Left cardiac atrium (tissue), 4 donors: ENCODE data around the gene EML5. TPM values are rescaled to one million over a fixed set of nuclear protein-coding genes. Genes with fewer than 3 reads are reported as not detected.
"Not testable (repeated sequence)": the region's sequence is repeated elsewhere in the genome, so short reads cannot be mapped to it uniquely, and the experiment has no call there.

Source experiments
- ATAC-seq, 2 donors: fragments of 200-7000 bp; cut with Tn5 transposase; one replicate each; pipeline ENCODE4 v1.9.1; 2020; ENCODE audit warnings: mild to moderate bottlenecking in 2 of 2, moderate library complexity in 2 of 2
- DNase-seq: peaks from one replicate; pipeline ENCODE4 v3.0.0-alpha.2; 2020
- intact Hi-C, 2 donors: fragments of 100-400 bp; cut with DNase I; formaldehyde crosslinking; loops; one replicate each; pipeline versions ENCODE4 v1.14.1 to v1.15.1; 2022 to 2023
- total RNA-seq, 2 donors: library from RNA; stranded (reverse); fragmentation: NEBNext Ultra II Directional; extraction: Animal tissue kit (Norgen Biotek cat#: 25700); gene quantifications; one replicate each; pipeline ENCODE4 v1.2.1, GENCODE V29; 2021
- donor health status: DM: no; HTN: yes; CAD: no.
- donor health status: DM: no; HTN: yes; CAD: no; lungs with severe emphysema.
- donor health status: DM: yes; HTN: yes; CAD: no.
- donor health status: Dilated cardiomyopathy.

The EML5 gene
- total RNA-seq, 2 donors from 2014 or later = 0.56 to 0.84 TPM

DNA sequence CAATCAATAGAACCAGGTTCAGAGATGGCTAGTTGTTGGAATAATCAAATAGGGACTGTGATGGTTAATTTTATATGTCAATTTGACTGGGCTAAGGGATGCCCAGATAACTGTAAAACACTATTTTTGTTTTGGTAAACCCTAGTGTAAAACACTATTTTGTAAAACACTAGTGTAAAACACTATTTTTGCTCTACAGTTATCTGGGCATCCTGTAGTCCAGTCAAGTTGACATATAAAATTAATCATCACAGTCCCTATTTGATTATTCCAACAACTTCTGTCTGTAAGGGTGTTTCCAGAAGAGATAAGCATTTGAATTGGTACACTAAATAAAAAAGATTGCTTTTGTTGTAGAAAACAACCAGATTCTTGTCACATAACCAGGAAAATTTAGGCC lies 15.6 kb upstream of the EML5 start:
- intact Hi-C loops = no loop called here
- ATAC-seq (no peak), DNase-seq (no peak)

DNA sequence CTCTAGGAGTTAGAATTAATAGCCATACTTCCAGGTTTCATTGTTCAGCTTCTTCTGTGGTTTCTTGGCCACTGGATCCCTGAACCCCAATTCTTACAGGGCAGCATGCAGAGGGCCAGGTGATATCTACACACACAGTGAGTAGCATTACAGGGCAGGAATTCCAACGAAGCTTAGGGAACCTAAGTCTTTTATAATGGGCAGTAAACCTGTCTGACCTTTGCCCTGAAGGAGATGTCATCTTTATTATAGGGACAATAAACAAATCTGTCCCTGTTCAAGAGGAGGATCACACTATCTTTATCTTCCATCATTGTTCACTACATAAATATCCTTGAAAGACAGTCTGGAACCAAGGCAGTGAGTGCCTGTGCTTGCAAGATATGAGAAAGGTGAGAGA lies 11.7 kb upstream of the EML5 start:
- intact Hi-C loops = no loop called here
- no peak for DNase-seq
- no peak for ATAC-seq

DNA sequence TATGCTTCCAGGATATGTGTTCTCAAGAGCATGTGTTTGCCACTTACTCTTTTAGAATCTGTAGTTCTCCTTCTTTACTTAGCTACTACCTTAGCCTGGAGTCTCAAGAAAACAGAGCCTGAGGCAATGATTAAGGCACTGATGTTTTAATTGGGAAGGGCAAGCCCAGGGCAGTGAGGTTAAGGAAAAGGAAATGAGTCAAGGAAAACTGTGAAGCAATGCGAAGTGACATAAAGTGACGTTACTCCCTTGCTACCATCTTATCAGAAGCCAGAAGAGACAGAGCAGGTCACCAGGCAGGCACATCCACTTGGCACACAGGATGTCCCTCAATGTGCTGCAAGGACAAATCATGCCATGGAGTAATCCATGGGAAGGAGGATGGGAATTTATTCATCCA lies 11.3 kb upstream of the EML5 start:
- intact Hi-C loops = no loop called here
- ATAC-seq (no peak), DNase-seq (no peak)

DNA sequence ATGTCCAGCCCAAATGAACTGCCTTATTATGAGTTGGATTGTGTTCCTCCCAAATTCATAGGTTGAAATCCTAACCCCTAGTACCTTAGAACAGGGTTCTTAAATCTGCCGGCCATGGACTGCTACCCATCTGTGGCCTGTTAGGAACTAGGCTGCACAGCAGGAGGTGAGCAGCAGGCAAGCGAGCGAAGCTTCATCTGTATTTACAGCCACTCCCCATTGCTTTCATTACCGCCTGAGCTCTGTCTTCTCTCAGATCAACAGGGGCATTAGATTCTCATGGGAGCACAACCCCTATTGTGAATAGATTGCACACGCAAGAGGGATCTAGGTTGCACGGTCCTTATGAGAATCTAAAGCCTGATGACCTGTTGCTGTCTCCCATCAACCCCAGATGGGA lies 9.8 kb upstream of the EML5 start:
- ATAC-seq = no peak
- no peak for DNase-seq
- intact Hi-C loops = no loop called here

DNA sequence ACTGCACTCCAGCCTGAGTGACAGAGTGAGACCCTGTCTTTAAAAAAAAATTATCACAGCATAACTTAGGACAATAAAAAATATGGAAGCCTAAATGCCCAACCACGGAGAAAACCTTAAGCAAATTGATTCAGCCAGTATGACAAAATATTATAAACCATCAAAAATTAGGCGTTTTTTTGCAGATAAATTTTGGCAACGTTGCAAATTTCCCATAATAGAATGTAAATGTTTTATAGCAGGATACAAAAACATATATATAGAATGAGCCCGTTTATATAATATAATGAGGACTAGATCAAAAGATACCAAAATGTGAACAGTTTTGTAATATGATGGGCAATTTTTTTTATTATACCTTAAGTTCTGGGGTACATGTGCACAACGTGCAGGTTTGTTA lies 6.8 kb upstream of the EML5 start:
- ATAC-seq (no peak), DNase-seq (no peak)
- intact Hi-C loops = no loop called here

DNA sequence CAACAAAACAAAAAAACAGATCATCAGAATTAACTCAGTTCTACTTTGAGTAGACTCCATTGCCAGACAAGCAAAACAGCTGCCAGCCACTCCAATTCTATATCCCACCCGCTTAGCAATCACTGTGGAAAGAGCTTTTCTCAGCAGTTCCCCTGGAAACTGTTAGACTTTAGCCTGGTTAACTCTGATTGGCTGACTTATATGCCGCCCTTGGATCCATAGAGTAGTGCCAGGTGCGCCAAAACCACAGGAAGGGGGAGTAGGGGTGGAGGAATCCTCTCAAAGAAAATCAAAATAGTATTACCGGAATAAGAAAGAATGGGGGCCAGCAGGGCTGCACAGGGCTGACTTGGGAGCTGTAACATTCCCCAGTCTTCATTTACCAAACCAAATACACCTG lies 5.4 kb upstream of the EML5 start:
- intact Hi-C loops = no loop called here
- ATAC-seq (no peak), DNase-seq (no peak)

DNA sequence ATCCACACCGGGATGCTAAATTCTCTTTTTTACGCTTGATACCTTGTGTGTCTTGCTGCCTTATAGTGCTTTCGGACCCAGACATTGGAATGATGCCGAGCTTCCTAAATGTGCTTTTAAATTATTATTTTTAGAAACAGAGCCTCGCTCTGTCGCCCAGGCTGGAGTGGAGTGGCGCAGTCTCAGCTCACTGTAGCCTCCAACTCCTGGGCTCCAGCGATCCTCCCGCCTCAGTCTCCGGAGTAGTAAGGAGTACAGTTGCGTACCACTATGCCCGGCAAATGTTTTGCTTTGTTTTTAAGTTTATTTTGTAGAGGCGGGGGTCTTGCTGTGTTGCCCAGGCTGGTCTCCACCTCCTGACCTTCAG lies 489 bp upstream of the EML5 start:
- peak; percentile 1 to 2 for ATAC-seq
- intact Hi-C loops = no loop called here

DNA sequence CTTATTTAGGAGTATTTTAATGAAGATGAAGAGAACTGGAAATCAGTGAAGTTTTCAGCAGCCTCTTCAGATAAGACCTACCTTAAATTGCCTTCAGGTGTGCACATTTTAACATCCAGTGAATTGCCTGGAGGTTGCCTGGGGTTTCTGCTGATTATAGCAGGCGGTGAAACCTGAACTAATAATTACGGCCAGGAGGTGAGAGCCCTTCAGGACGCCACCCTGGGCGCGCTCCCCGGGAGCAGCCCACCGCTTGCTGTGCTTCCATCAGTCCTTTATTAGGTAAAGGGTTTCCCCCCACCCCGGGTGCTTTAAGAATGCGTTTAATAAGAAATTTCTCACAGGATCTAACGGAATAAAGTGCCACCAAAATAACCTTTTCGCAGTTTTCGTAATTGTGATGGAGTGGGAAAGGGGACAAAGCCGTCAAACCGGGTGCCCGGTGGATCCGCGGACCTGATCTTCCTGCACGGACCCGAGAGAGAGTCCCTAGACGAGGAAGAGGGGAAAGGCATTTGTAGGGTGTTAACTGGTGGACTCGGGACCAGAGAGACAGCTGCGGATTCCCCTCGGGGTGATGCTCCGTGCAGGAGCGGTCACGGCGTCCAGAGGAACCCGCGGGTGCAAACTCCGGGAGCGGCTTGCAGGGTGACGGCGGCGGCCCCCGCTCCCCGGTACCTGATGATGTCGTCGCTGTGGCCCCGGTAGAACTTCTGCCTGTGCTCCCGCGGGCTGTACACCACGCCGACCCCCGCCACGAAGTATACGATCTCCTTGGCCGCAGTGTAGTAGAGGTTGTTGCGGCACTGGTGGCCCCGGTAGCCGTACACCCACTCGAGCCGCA lies 902 bp downstream of the EML5 start:
- DNase-seq (peak; percentile 24), ATAC-seq (peak; percentile 3 to 4)
- intact Hi-C loops = no loop called here

More for the DNA sequence above, 489 bp upstream of the EML5 start:
- DNase-seq = no peak

DNA sequence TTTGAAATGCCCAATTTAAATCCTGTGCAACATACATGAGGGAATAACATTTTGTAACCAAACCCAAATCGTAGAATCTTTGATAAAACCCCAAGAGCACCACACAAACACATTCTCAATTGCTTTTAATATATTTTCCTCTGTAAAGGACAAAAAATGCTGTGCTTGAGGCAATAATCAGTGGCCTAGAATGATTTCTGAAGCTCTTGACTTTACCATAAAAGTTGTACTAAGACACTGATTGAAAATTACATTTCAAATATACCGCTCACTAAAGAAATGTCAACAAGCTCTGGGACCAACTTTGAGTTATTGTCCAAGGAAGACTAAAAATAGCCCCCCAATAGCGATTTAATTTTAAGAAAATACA lies 1.5 kb downstream of the EML5 start:
- intact Hi-C loops = no loop called here
- ATAC-seq = no peak
- no peak for DNase-seq

DNA sequence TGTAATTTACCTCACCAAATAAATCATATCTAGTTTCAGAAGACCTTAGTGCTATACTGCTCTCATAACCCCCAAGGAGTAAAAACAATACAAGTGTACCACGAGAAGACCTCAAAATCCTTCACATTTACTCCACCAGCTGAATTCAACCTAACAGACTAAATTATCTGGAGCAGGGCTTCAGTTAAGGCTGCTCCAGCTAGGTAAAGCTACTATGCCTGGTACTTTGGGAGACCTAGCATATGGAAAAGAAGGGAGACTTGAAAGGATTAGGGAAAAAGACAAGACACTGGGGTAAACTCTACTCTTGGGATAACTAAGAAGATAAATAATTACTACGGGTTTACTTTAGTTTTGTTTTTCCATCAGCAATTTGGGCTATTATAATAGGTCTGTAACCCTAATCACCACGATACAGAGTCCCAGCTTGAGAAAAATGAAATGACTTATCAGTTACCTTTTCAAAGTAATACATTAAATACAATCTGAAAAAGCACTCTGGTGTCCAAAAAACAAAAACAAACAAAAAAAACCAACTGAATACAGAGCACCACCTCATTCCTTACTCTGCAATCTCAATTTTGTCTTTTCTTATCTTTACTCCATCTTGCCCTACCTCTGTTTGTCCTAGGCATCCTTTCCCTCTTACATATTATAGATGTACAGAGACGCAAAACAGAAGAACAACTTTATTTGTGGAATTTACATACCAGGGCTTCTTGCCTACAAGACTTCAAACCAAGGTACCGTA lies 2.1 kb downstream of the EML5 start:
- no peak for DNase-seq
- intact Hi-C loops = no loop called here
- no peak for ATAC-seq

DNA sequence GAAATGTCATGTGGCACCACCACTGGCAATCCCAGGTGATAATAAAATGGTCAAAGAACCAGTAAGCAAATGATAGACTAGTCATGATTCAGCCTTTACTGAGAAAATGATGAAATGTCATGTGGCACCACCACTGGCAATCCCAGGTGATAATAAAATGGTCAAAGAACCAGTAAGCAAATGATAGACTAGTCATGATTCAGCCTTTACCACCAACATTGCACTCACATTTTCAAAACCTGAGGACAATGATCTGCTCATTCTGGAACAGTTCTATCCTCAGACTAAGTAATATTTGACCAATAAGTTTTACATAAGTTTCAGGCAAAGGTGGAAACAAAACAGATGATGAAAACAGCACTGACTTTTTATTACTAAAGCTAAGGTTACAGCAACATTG lies 3.2 kb downstream of the EML5 start:
- ATAC-seq, intact Hi-C loops: not testable (repeated sequence)

DNA sequence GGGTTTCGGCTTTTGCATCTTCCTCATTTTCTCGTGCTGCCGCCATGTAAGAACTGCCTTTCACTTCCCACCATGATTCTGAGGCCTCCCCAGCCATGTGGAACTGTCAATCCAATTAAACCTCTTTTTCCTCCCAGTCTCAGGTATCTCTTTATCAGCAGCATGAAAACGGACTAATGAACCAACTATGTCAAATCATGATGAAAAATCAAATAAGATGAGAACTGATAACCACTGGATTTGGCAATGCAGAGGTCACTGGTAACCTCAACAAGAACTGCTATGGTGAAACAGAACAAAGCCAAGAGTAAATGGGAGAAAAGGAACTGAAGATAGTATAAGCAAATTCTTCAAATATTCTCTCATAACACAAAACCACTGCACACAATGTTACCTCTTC lies 6.0 kb downstream of the EML5 start:
- intact Hi-C loops = no loop called here
- DNase-seq (no peak), ATAC-seq (no peak)

More for the DNA sequence above, 3.2 kb downstream of the EML5 start:
- DNase-seq = not testable (repeated sequence)

DNA sequence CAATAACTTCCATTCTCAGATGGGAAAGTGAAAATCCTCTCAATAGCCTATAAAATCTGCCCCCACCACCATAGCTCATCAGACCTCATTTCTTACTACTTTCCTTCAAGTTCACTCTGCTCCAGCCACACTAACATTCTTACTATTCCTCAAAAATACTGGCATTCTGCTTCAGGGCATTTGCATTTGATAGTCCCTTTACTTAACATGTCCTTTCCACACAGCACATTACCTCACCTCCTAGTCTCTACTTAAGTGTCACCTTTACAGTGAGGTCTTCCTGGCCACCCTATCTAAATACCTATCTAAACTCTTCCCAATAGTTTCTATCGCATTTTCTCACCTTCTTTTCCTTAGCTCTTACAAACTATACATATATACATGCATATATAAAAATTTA lies 6.8 kb downstream of the EML5 start:
- ATAC-seq (no peak), DNase-seq (no peak)
- intact Hi-C loops = no loop called here

DNA sequence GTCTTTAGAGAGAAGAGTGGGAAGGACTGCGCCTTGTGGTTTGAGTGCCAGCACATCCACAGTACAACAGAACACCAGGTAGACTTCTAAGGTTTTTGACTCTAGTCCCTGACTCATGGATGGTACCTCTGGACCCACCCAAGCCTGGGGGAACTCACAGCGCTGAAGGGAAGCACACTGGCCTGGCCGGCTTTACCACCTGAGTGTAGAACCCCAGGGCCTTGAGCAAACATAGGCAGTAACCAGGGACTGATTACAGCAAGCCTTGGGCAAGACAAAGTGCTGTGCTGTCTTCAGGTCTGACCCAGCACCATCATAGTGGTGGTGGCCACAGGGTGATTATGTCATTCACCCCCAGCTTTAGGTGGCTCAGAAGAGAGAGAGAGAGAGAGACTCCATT lies 17.2 kb downstream of the EML5 start:
- intact Hi-C loops = no loop called here
- no peak for DNase-seq
- ATAC-seq = no peak

DNA sequence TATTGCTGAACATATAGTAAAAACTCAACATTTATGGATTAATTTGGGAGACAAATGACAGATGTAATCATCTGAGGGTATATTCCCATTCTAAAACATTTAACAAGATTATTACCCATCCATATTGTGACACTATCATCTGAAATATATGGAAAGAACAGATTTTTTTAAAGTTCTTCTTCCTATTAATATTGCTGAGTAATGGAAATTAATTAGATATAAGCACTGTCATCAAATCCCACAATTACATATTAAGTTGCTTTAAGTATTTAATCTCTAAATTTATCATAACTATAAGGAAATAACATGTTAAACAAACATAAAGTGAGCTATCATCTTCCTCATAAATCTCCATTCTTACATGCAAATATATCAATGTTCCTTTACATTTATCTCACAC lies 22.0 kb downstream of the EML5 start:
- ATAC-seq = no peak

DNA sequence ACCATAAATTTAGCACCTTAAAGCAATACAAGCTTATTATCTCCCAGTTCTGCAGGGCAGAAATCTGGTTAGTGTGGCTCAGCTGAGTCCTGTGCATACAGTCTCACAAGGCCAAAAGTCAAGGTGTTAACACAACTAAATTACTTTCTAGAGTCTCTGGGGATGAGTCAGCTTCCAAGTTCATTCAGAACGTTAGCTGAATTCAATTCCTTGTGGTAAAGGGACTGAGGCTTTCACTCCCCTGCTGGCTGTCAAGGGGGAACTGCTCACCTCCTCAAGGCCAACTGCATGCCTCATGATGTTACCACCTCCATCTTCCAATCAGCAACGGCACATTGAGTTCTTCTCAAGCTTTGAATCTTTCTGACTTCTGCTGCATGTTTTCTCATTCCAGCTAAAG lies 27.6 kb downstream of the EML5 start:
- ATAC-seq = no peak
- DNase-seq = no peak
- intact Hi-C loops = no loop called here

More for the DNA sequence above, 22.0 kb downstream of the EML5 start:
- no peak for DNase-seq
- intact Hi-C loops = no loop called here

DNA sequence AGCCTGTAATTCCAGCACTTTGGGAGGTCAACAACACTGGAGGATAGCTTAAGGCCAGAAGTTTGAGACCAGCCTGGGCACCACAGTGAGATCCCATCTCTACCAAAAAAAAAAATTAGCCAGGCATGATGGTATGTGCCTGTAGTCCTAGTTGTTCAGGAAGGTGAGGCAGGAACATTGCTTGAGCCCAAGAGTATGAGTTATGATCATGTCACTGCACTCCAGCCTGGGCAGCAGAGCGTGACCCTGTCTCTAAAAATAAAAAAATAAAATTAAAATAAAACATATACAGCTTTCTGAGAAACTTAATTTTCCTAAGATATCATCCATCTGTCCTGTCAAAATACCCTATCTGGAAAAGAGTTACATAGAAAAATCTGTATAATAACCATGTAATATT lies 38.9 kb downstream of the EML5 start:
- intact Hi-C loops = no loop called here
- no peak for DNase-seq
- no peak for ATAC-seq

DNA sequence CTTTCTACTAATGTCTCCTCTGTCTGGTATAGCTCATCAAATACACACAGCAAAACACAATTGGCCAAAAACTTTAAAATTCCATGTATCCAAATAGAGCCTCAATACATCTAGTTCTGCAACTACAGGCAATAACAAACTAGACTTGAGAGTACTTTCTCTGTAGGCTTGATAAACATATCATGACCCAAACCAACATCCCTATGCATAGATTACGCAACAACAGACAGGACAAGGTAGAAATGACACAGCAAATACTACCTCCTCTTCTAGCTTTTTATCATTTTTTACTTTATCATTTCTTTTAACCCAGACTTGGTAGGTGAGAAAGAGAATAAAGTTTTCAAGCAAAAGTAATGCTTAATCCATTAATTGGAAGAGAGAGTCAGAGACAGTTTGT lies 41.8 kb downstream of the EML5 start:
- ATAC-seq (no peak), DNase-seq (no peak)
- intact Hi-C loops = no loop called here

DNA sequence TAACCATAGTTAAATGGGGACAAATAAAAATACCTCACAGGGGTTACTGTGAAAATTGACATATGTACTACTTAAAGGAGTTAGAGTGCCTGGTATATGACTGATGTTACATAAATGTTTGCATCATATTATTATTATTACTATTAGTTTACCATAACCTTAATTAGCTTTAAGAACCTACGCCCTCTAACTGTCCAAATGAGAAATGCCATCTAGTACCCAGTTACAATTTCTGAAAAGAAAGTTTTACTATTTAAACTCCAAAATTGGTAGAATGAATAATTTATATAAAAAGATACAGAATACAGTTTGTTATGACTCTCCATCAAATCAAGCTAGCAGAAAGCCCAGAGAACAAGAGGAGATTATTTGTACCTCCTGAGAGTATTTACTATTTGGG lies 42.3 kb downstream of the EML5 start:
- no peak for ATAC-seq
- DNase-seq = no peak
- intact Hi-C loops = no loop called here

DNA sequence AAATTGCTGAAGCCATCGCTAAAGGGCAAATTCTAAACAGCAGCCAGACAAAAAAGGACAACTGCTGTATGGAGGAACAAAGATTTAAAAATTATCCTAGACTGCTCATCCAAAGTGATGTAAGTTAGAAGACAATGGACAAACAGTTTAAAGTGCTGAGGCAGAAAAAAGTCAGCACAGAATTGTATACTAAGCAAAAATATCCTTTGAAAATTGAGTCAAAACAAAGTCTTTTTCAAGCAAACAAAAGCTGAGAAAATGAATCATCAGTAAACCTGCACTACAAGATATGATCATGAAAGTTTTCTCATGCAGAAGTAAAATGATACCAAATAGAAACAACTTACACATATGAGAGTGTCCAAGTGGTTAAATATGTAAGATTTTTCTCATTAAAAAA lies 43.6 kb downstream of the EML5 start:
- DNase-seq = no peak
- intact Hi-C loops = no loop called here
- no peak for ATAC-seq

DNA sequence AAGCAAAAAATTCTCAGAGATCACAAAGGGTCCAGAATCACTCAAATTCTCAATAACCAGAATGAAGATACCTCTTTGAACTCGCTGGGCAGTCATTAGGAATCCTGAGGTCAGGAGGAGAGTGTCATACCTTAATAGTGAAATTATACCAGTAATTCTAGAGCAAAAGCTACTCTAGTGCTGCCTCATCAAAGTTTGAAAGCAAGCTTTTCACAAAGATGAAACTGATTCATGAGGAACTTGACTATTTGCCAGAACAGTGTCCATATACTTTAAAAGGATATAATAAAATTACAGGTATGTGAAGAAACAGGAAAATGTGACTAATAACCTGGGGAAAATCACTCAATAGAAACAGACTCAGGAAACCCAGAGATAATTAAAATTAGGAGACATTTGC lies 44.5 kb downstream of the EML5 start:
- ATAC-seq (no peak), DNase-seq (no peak)
- intact Hi-C loops = no loop called here
